ENCODE measurements around the gene WDSUB1. TPM values are rescaled to one million over a fixed set of nuclear protein-coding genes. Genes with fewer than 3 reads are reported as not detected.

WDSUB1 gene
- total RNA-seq, 4 donors from 2014 or later = 4.3 to 9.3 (median 5.3) TPM

GRCh38 chr2:159251296-159252173 lies 35.0 kb downstream of the WDSUB1 start:
- no peak for ATAC-seq (ENCODE audit: low FRiP score)
- no peak for DNase-seq (ENCODE audit: low spot score)
- TF ChIP-seq CTCF (IDR thresholded peaks at IDR 0.05) = no peak

GRCh38 chr2:159249990-159250715 lies 36.4 kb downstream of the WDSUB1 start:
- no peak for TF ChIP-seq CTCF (IDR thresholded peaks at IDR 0.05)
- DNase-seq (ENCODE audit: low spot score) (no peak), ATAC-seq (ENCODE audit: low FRiP score) (no peak)

GRCh38 chr2:159246325-159246988 lies 40.0 kb downstream of the WDSUB1 start:
- no peak for TF ChIP-seq CTCF (IDR thresholded peaks at IDR 0.05)
- DNase-seq (ENCODE audit: low spot score) (no peak), ATAC-seq (ENCODE audit: low FRiP score) (no peak)

GRCh38 chr2:159243529-159243928 lies 43.0 kb downstream of the WDSUB1 start:
- DNase-seq (ENCODE audit: low spot score) = no peak
- no peak for ATAC-seq (ENCODE audit: low FRiP score)
- TF ChIP-seq CTCF (IDR thresholded peaks at IDR 0.05) = no peak

GRCh38 chr2:159234868-159235267 lies 51.6 kb downstream of the WDSUB1 start:
- DNase-seq (ENCODE audit: low spot score) (no peak), ATAC-seq (ENCODE audit: low FRiP score) (no peak)
- no peak for TF ChIP-seq CTCF (IDR thresholded peaks at IDR 0.05)

GRCh38 chr2:159232456-159233170 lies 53.9 kb downstream of the WDSUB1 start:
- TF ChIP-seq CTCF (IDR thresholded peaks at IDR 0.05) = no peak
- DNase-seq (ENCODE audit: low spot score) (no peak), ATAC-seq (ENCODE audit: low FRiP score) (no peak)
